ENCODE results near the gene OR6K3. TPM values are rescaled to one million over a fixed set of nuclear protein-coding genes. Genes with fewer than 3 reads are reported as not detected.
"Not testable (repeated sequence)": the region's sequence is repeated elsewhere in the genome, so short reads cannot be mapped to it uniquely, and the experiment has no call there.

The OR6K3 gene
- total RNA-seq, 2 experiments from 2014 or later, result not detected

DNA sequence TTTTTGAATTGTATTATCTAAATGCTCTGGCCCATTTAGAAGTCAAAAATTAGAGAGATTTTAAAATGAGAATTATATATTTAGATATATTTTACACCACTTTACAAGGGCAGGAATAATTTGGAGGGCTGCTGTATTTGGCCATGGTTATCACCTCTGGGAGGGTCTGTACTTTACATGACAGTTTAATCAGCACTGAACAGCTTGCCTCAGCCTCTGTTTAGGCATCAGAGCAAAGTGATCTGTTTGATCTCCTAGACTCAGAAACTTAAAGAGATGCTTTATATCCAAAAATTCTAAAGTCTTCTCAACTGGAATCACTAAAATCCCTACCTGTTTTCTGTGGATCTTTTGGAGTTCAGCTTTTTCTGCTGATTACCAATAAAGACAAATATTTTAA lies 28.6 kb downstream of the OR6K3 start:
- POLR2A ChIA-PET, result no interaction called here
- Histone ChIP-seq H3K27ac (ENCODE audit: low read depth, low read length, poor library complexity, severe bottlenecking) (no peak overlapping the region), H3K36me3 (ENCODE audit: insufficient read depth, low read length) (no peaks in the 10 kb centered on the region), H3K79me2 (ENCODE audit: insufficient read depth, low read depth, low read length) (no peaks in the 10 kb centered on the region), H2AFZ (ENCODE audit: low read length) (no peak overlapping the region), H3K9me2 (ENCODE audit: insufficient read depth, low read length) (no peaks in the 10 kb centered on the region), H4K20me1 (ENCODE audit: insufficient read depth, low read length) (no peaks in the 10 kb centered on the region), H3K4me3 (ENCODE audit: low read depth, low read length, poor library complexity, severe bottlenecking) (no peak overlapping the region), H3K9me3 (ENCODE audit: low read length) (no peaks in the 10 kb centered on the region), H3K4me1 (ENCODE audit: insufficient read depth, low read length, poor library complexity, severe bottlenecking) (no peaks in the 10 kb centered on the region), H3K4me2 (ENCODE audit: low read length) (no peak overlapping the region)
- DNase-seq (ENCODE audit: low spot score), result no peak
- BruUV-seq (replicated peaks), result no TSS peak
- TF ChIP-seq, protein P1, sequence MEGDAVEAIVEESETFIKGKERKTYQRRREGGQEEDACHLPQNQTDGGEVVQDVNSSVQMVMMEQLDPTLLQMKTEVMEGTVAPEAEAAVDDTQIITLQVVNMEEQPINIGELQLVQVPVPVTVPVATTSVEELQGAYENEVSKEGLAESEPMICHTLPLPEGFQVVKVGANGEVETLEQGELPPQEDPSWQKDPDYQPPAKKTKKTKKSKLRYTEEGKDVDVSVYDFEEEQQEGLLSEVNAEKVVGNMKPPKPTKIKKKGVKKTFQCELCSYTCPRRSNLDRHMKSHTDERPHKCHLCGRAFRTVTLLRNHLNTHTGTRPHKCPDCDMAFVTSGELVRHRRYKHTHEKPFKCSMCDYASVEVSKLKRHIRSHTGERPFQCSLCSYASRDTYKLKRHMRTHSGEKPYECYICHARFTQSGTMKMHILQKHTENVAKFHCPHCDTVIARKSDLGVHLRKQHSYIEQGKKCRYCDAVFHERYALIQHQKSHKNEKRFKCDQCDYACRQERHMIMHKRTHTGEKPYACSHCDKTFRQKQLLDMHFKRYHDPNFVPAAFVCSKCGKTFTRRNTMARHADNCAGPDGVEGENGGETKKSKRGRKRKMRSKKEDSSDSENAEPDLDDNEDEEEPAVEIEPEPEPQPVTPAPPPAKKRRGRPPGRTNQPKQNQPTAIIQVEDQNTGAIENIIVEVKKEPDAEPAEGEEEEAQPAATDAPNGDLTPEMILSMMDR (conservative IDR thresholded peaks at IDR 0.05; ENCODE audit: low read length), result no peak
- TF ChIP-seq EZH2phosphoT487 (IDR thresholded peaks at IDR 0.05; ENCODE audit: borderline replicate concordance, low read depth, low read length), result no peak
- intact Hi-C loops (cut with micrococcal nuclease; ENCODE audit: unreplicated experiment), result no loop called here
- CTCF ChIA-PET (ENCODE audit: unreplicated experiment), result no interaction called here

- CTCF ChIA-PET (ENCODE audit: unreplicated experiment); H3K36me3 ChIP-seq (ENCODE audit: insufficient read depth, low read length); H3K9me3 ChIP-seq (ENCODE audit: low read length); H3K4me1 ChIP-seq (ENCODE audit: insufficient read depth, low read length, poor library complexity, severe bottlenecking); H3K79me2 ChIP-seq (ENCODE audit: insufficient read depth, low read depth, low read length); H3K4me3 ChIP-seq (ENCODE audit: low read depth, low read length, poor library complexity, severe bottlenecking); DNase-seq (ENCODE audit: low spot score); H3K9me2 ChIP-seq (ENCODE audit: insufficient read depth, low read length); BruUV-seq (replicated peaks); H2AFZ ChIP-seq (ENCODE audit: low read length); H4K20me1 ChIP-seq (ENCODE audit: insufficient read depth, low read length); intact Hi-C loops (cut with micrococcal nuclease; ENCODE audit: unreplicated experiment); POLR2A ChIA-PET; H3K4me2 ChIP-seq (ENCODE audit: low read length); H3K27ac ChIP-seq (ENCODE audit: low read depth, low read length, poor library complexity, severe bottlenecking): not testable (repeated sequence)
Observed at GRCh38 chr1:158691149-158691548, 29.4 kb downstream of the OR6K3 start.

GRCh38 chr1:158689875-158690274 lies 30.6 kb downstream of the OR6K3 start:
- ChIA-PET CTCF (ENCODE audit: unreplicated experiment) (no interaction called here), POLR2A (no interaction called here)
- Histone ChIP-seq H3K4me1 (ENCODE audit: insufficient read depth, low read length, poor library complexity, severe bottlenecking) (no peaks in the 10 kb centered on the region), H2AFZ (ENCODE audit: low read length) (no peak overlapping the region), H3K9me2 (ENCODE audit: insufficient read depth, low read length) (no peaks in the 10 kb centered on the region), H3K9me3 (ENCODE audit: low read length) (no peaks in the 10 kb centered on the region), H4K20me1 (ENCODE audit: insufficient read depth, low read length) (no peaks in the 10 kb centered on the region), H3K79me2 (ENCODE audit: insufficient read depth, low read depth, low read length) (no peaks in the 10 kb centered on the region), H3K36me3 (ENCODE audit: insufficient read depth, low read length) (no peaks in the 10 kb centered on the region), H3K4me3 (ENCODE audit: low read depth, low read length, poor library complexity, severe bottlenecking) (no peak overlapping the region), H3K27ac (ENCODE audit: low read depth, low read length, poor library complexity, severe bottlenecking) (no peak overlapping the region), H3K4me2 (ENCODE audit: low read length) (no peak overlapping the region)
- DNase-seq (ENCODE audit: low spot score), result no peak
- intact Hi-C loops (cut with micrococcal nuclease; ENCODE audit: unreplicated experiment), result no loop called here
- no TSS peak for BruUV-seq (replicated peaks)
- TF ChIP-seq, protein P1 (conservative IDR thresholded peaks at IDR 0.05; ENCODE audit: low read length), result no peak
- TF ChIP-seq EZH2phosphoT487 (IDR thresholded peaks at IDR 0.05; ENCODE audit: borderline replicate concordance, low read depth, low read length), result no peak
